Colonic mucosa (tissue), 4 donors: Measurements from ENCODE around the gene TLE6. TPM values are rescaled to one million over a fixed set of nuclear protein-coding genes. Genes with fewer than 3 reads are reported as not detected.
"Not testable (repeated sequence)": the region's sequence is repeated elsewhere in the genome, so short reads cannot be mapped to it uniquely, and the experiment has no call there.

Source experiments
- DNase-seq: peaks from one replicate; pipeline ENCODE4 v3.0.0-alpha.2; 2020
- H3K27ac ChIP-seq: fragments of 200-600 bp; one replicate; pipeline ENCODE4 v1.8.0; 2021
- H3K27me3 ChIP-seq: fragments of 200-600 bp; one replicate; pipeline ENCODE4 v1.8.0; 2021
- H3K36me3 ChIP-seq: fragments of 200-600 bp; one replicate; pipeline ENCODE4 v1.8.0; 2021
- H3K4me1 ChIP-seq: fragments of 200-600 bp; one replicate; pipeline ENCODE4 v1.8.0; 2021; ENCODE audit warnings: mild to moderate bottlenecking
- H3K4me3 ChIP-seq: fragments of 200-600 bp; one replicate; pipeline ENCODE4 v1.8.0; 2021
- H3K9ac ChIP-seq, 2 donors: one replicate each; pipeline ENCODE4 v1.7.0; 2013; ENCODE audit warnings: control low read depth in 2 of 2, low read depth in 2 of 2, low read length in 2 of 2
- H3K9me3 ChIP-seq: fragments of 200-600 bp; one replicate; pipeline ENCODE4 v1.8.0; 2021
- CTCF ChIP-seq: fragments of 200-600 bp; IDR thresholded peaks from one replicate; pipeline ENCODE4 v1.8.0; 2022; ENCODE audit warnings: antibody characterized with exemption, mild to moderate bottlenecking
- intact Hi-C: fragments of 100-400 bp; cut with DNase I; formaldehyde crosslinking; loops from one replicate; pipeline ENCODE4 v1.14.1; 2022
- total RNA-seq, 2 donors: library from RNA; stranded (reverse); fragmentation: NEBNext Ultra II Directional in 1 of 2; extraction: Animal tissue kit (Norgen Biotek cat#: 25700) in 1 of 2; gene quantifications; one replicate each; pipeline ENCODE4 v1.2.1, GENCODE V29; 2021
- donor health status: healthy.
- donor health status: DM: no; HTN: no; CAD: no.
- donor health status: DM: no; HTN: no; CAD: no.

TLE6 gene
- total RNA-seq, 2 donors from 2014 or later = 2.9 to 3.8 TPM

GRCh38 chr19:2952953-2953481 is 24.3 kb upstream of the TLE6 start:
- Histone ChIP-seq H3K27me3 (no peaks in the 10 kb centered on the region), H3K27ac (peak overlapping the region; percentile 82), H3K4me1 (no peaks in the 10 kb centered on the region), H3K36me3 (no peaks in the 10 kb centered on the region), H3K9ac (peak overlapping the region in 1 of 2 donors; percentile 38), H3K4me3 (peak overlapping the region; percentile 12), H3K9me3 (no peaks in the 10 kb centered on the region)
- TF ChIP-seq CTCF = no peak
- peak; percentile 83 for DNase-seq
- intact Hi-C loops = no loop called here

- TF ChIP-seq CTCF = no peak
- Histone ChIP-seq H3K9ac (no peak overlapping the region), H3K4me3 (no peak overlapping the region), H3K4me1 (no peaks in the 10 kb centered on the region), H3K9me3 (no peaks in the 10 kb centered on the region), H3K36me3 (no peaks in the 10 kb centered on the region), H3K27ac (no peak overlapping the region), H3K27me3 (no peaks in the 10 kb centered on the region)
- no peak for DNase-seq
- intact Hi-C loops = loop anchor here (5.0 kb wide), 2 partner anchors 150 to 205 kb away; no protein-coding TSS in a partner anchor
These were observed 20.2 kb upstream of the TLE6 start for GRCh38 chr19:2957160-2957559.

GRCh38 chr19:2960120-2960519 is 17.2 kb upstream of the TLE6 start:
- no peak overlapping the region for H3K9ac ChIP-seq
- H3K9me3 ChIP-seq = no peaks in the 10 kb centered on the region
- no peaks in the 10 kb centered on the region for H3K36me3 ChIP-seq
- intact Hi-C loops = loop anchor here (5.0 kb wide), 1 partner anchor 112 kb away; no protein-coding TSS in a partner anchor
- H3K27me3 ChIP-seq = no peaks in the 10 kb centered on the region
- H3K4me3 ChIP-seq = no peak overlapping the region
- no peak for TF ChIP-seq CTCF
- no peak for DNase-seq
- H3K4me1 ChIP-seq = no peaks in the 10 kb centered on the region
- no peak overlapping the region for H3K27ac ChIP-seq

- Histone ChIP-seq H3K27me3 (no peaks in the 10 kb centered on the region), H3K4me3 (no peak overlapping the region), H3K27ac (no peak overlapping the region), H3K9me3 (no peaks in the 10 kb centered on the region), H3K9ac (no peak overlapping the region), H3K36me3 (no peaks in the 10 kb centered on the region), H3K4me1 (no peaks in the 10 kb centered on the region)
- intact Hi-C loops = loop anchor here (5.0 kb wide), 1 partner anchor 110 kb away; no protein-coding TSS in a partner anchor
- peak; percentile 72 for DNase-seq
- TF ChIP-seq CTCF = peak; percentile 74
These were observed 15.2 kb upstream of the TLE6 start for GRCh38 chr19:2962018-2962670.

DNA sequence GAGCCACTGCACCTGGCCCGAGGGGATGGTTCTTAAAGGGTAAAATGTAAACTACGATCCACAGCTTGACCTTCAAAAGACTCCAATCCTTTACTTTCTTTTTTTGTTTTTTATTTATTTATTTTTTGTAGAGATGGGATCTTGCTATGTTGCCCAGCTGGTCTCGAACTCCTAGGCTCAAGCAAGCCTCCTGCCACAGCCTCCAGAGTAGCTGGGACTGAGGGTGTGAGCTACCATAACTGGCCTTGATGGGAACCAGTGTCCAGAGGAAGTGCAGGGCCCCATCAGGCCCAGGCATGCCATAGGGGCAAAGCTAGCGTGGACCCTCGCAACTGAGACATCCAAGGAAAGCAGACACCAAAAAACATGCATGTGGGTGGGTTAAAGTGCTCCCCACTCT is 14.2 kb upstream of the TLE6 start:
- no peak for TF ChIP-seq CTCF
- Histone ChIP-seq H3K4me3 (no peak overlapping the region), H3K9me3 (no peaks in the 10 kb centered on the region), H3K27ac (no peak overlapping the region), H3K9ac (no peak overlapping the region), H3K36me3 (no peaks in the 10 kb centered on the region), H3K4me1 (no peaks in the 10 kb centered on the region), H3K27me3 (no peaks in the 10 kb centered on the region)
- intact Hi-C loops = loop anchor here (5.0 kb wide), 1 partner anchor 109 kb away; no protein-coding TSS in a partner anchor
- no peak for DNase-seq

GRCh38 chr19:2963631-2964030 is 13.7 kb upstream of the TLE6 start:
- not testable (repeated sequence) for H3K9me3 ChIP-seq, H3K27me3 ChIP-seq, H3K4me3 ChIP-seq, H3K27ac ChIP-seq, H3K4me1 ChIP-seq, DNase-seq, H3K36me3 ChIP-seq, H3K9ac ChIP-seq
- intact Hi-C loops = loop anchor here (5.0 kb wide), 1 partner anchor 109 kb away; no protein-coding TSS in a partner anchor
